Medulla oblongata (tissue), 1 donor: ENCODE data around the gene ERN2.

Source experiments
- DNase-seq: peaks from one replicate; pipeline ENCODE4 v3.0.0-alpha.2; 2015; ENCODE audit errors: extremely low spot score

Gene ERN2

DNA sequence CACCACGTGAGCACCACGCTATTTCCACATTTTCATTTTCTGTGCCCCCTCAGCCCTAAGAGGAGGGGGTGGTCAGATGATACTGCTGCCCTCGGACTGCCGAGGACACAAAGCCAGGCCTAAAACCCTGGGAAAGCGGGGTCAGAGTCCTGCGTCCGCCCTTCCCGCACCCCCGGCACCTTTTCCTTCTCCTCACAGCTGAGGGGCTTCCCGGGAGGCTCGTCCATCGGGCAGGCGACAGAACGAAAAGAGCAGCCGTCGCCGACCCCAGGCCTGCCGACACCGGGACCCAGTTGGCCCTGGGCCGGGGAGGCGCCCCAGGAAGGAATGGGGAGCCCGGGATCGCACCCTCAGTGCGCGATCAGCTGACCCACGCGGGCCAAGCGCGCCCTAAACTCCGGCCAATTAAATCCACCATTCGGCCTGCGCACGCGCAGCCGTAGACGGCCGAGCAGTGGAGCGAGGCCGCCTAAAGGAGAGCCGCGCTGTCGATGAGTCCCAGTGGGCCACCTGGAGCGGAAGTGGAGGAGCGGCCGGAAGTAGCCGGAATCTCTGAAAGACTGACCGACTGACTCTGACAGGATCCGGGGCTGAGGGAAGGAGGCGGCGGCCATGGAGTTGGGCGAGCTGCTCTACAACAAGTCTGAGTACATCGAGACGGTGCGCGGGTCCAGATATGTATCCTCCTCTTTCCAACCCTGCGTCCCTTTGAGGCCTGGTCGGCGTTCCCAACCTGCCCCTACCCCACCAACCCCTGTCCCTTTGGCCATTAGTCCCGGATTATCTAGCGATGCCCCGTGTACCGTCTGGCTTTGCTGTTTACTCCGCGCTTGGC is 71.9 kb downstream of the ERN2 start, which contains the start of the genes DCTN5 and PALB2:
DCTN5 (plus strand) TSS at position 536 of the 835 bp plus-strand sequence; CDS start at position 613, 77 bp downstream.
PALB2 (minus strand) TSS at position 380 of the 835 bp plus-strand sequence; CDS start at position 227, 153 bp downstream.
- peak; percentile 96 for DNase-seq

DNA sequence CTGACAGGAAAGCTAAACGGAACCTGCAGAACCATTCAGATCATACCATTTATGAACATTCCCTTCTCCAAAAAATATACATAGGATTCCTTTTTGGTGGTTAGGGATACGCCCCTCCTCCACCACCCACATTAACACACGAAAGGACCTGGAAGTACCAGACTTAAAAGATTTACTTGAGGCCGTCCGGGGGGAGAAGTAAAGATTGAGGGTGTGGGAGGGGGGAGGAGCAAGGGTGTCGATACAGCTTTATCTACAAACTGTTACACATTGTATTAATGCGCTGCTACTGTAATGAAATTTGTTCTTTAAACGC is 72.4 kb downstream of the ERN2 start:
- no peak for DNase-seq
